GM12878 (cell line): ENCODE data around the gene OTOS. TPM values are rescaled to one million over a fixed set of nuclear protein-coding genes. Genes with fewer than 3 reads are reported as not detected.

Source experiments
- ATAC-seq: fragments of 200-7000 bp; cut with Tn5 transposase; 3 replicates; pipeline ENCODE4 v1.9.1; 2020; ENCODE audit warnings: mild to moderate bottlenecking, moderate library complexity
- BruUV-seq: library from RNA; stranded (reverse); fragments of 400-500 nt; replicated peaks from 2 replicates; lab custom pipeline; 2021; lab: Mats Ljungman, UMichigan
- CTCF ChIA-PET: fragments of 300-600 bp; sonication (Branson Sonifier 250); formaldehyde crosslinking; extraction: SDS; loops from one replicate; lab custom pipeline; 2021; ENCODE audit warnings: inconsistent platforms; lab: Yijun Ruan, JAX
- POLR2A ChIA-PET: fragments of 350-600 bp; formaldehyde crosslinking; extraction: SDS; loops from one replicate; lab custom pipeline; 2021; ENCODE audit warnings: inconsistent platforms; lab: Charles Lee
- RAD21 ChIA-PET: fragments of 300-600 bp; sonication (Branson Sonifier 250); formaldehyde crosslinking; loops from one replicate; lab custom pipeline; 2023; ENCODE audit warnings: antibody characterized with exemption; ENCODE audit not compliant: unreplicated experiment; lab: Charles Lee
- SMC1A ChIA-PET: fragments of 300-600 bp; sonication (Branson Sonifier 250); formaldehyde crosslinking; loops from one replicate; lab custom pipeline; 2023; ENCODE audit not compliant: unreplicated experiment, uncharacterized antibody; lab: Charles Lee
- DNase-seq: peaks from one replicate; pipeline ENCODE4 v3.0.0-alpha.2; 2011; ENCODE audit warnings: low read depth, low spot score
- FAIRE-seq: peaks from 3 replicates; lab custom pipeline; 2011; peaks lifted over from hg19 to GRCh38; lab: Jason Lieb, UNC
- H2AFZ ChIP-seq: 2 replicates; pipeline ENCODE4 v1.6.0; 2011; ENCODE audit warnings: low read depth, low read length, control low read depth; ENCODE audit not compliant: control insufficient read depth
- H3K27ac ChIP-seq: 2 replicates; pipeline ENCODE4 v1.5.1; 2011; ENCODE audit warnings: control low read depth; ENCODE audit not compliant: control insufficient read depth, insufficient read depth
- H3K27me3 ChIP-seq, 2 experiments: replicated peaks in 1 of 2; 2 replicates each; pipeline versions ENCODE4 v1.6.0 to v1.6.1; 2011; ENCODE audit warnings: low read length in 1 of 2; ENCODE audit not compliant: control insufficient read depth in 2 of 2, insufficient read depth in 2 of 2
- H3K36me3 ChIP-seq, 2 experiments: 2 replicates each; pipeline ENCODE4 v1.5.1; 2011; ENCODE audit warnings: low read length in 1 of 2; ENCODE audit not compliant: control insufficient read depth in 2 of 2, insufficient read depth in 2 of 2
- H3K4me1 ChIP-seq: 2 replicates; pipeline ENCODE4 v1.6.1; 2011; ENCODE audit warnings: mild to moderate bottlenecking, low read length, moderate library complexity, mixed read lengths; ENCODE audit not compliant: control insufficient read depth, insufficient read depth
- H3K4me2 ChIP-seq: 2 replicates; pipeline ENCODE4 v1.6.0; 2011; ENCODE audit warnings: control low read depth; ENCODE audit not compliant: control insufficient read depth, insufficient read depth
- H3K4me3 ChIP-seq: fragments of 200-600 bp; sonication (generic); 2 replicates; pipeline ENCODE4 v1.5.1; 2016
- H3K79me2 ChIP-seq: 2 replicates; pipeline ENCODE4 v1.6.0; 2011; ENCODE audit warnings: low read length; ENCODE audit not compliant: control insufficient read depth, insufficient read depth
- H3K9ac ChIP-seq: 2 replicates; pipeline ENCODE4 v1.8.0; 2011; ENCODE audit warnings: low read length, control low read depth, mixed read lengths; ENCODE audit not compliant: control insufficient read depth, insufficient read depth
- H3K9me3 ChIP-seq: replicated peaks from 3 replicates; pipeline ENCODE4 v1.5.1; 2011; ENCODE audit warnings: mild to moderate bottlenecking, low read length; ENCODE audit not compliant: control insufficient read depth, insufficient read depth
- H4K20me1 ChIP-seq: 2 replicates; pipeline ENCODE4 v1.6.0; 2011; ENCODE audit not compliant: control insufficient read depth, insufficient read depth
- BCL11A ChIP-seq: IDR thresholded peaks from 2 replicates; pipeline ENCODE4 v1.6.1; 2011; ENCODE audit warnings: low read depth, low read length
- BHLHE40 ChIP-seq, 2 experiments: fragments of 450-650 bp in 1 of 2; IDR thresholded peaks; 2 replicates each; pipeline ENCODE4 v1.6.1; 2011 to 2017; ENCODE audit warnings: low read depth in 2 of 2, borderline replicate concordance in 1 of 2, improper control_type of control experiment in 1 of 2, low read length in 1 of 2, mild to moderate bottlenecking in 1 of 2
- CBX3 ChIP-seq: fragments of 200-600 bp; sonication (generic); IDR thresholded peaks from 2 replicates; pipeline ENCODE4 v1.6.1; 2016; ENCODE audit warnings: low read depth, borderline replicate concordance
- CHD2 ChIP-seq: IDR thresholded peaks from 2 replicates; pipeline ENCODE4 v1.6.1; 2011; ENCODE audit warnings: low read depth, low read length, improper control_type of control experiment, borderline replicate concordance
- MYC ChIP-seq: IDR thresholded peaks from 2 replicates; pipeline ENCODE4 v1.6.1; 2011; ENCODE audit warnings: mild to moderate bottlenecking, low read length, moderate library complexity, inconsistent platforms; ENCODE audit not compliant: insufficient read depth, insufficient replicate concordance, insufficient read length, severe bottlenecking
- RAD51 ChIP-seq: fragments of 450-650 bp; IDR thresholded peaks from 2 replicates; pipeline ENCODE4 v1.6.1; 2016; ENCODE audit warnings: moderate library complexity, mild to moderate bottlenecking, inconsistent platforms
- WGBS: methylation state at CpG from one replicate; pipeline ENCODE4 v1.1.6; 2016; ENCODE audit warnings: low lambda C conversion rate; ENCODE audit not compliant: insufficient replicate concordance, insufficient coverage; ENCODE audit errors: missing lambda C conversion rate; 5-methylcytosine and 5-hydroxymethylcytosine counted together
- in situ Hi-C: fragments of 300-500 bp; cut with MboI; formaldehyde crosslinking; loops from 9 replicates; pipeline ENCODE4 v1.14.3; 2018; ENCODE audit warnings: mixed read lengths
- intact Hi-C: fragments of 100-400 bp; cut with micrococcal nuclease; formaldehyde crosslinking; loops from one replicate; pipeline ENCODE4 v1.14.2; 2022; ENCODE audit not compliant: unreplicated experiment
- polyA plus RNA-seq, 11 experiments: library from polyadenylated mRNA; depleted of rRNA in 4 of 11; unstranded in 6 of 11; stranded (reverse) in 5 of 11; fragments of >200 nt; fragmentation: Nextera tagmentation in 4 of 11; fragmentation: Illumina TruSeq in 1 of 11; extraction: Ambion mirVana in 4 of 11; extraction: Trizol in 1 of 11; gene quantifications; 1 replicate in 1 of 11; 2 replicates in 10 of 11; pipeline versions ENCODE4 v1.2.1 to v1.2.3, GENCODE V29; 2011 to 2016; ENCODE audit warnings: inconsistent platforms in 2 of 11, missing spikeins in 2 of 11, low read depth in 1 of 11
- total RNA-seq, 4 experiments: library from RNA; depleted of rRNA in 3 of 4; stranded (reverse); fragments of >200 nt in 3 of 4; fragmentation: Illumina TruSeq in 1 of 4; extraction: Trizol in 1 of 4; gene quantifications; 2 replicates each; pipeline versions ENCODE4 v1.2.1 to v1.2.3, GENCODE V29; 2013 to 2021
- TF ChIP-seq, protein P1 (sequence below): fragments of 450-650 bp; formaldehyde crosslinking; IDR thresholded peaks from 2 replicates; pipeline ENCODE4 v1.4.0; 2020; ENCODE audit warnings: mild to moderate bottlenecking, moderate library complexity
- TF ChIP-seq, protein P2 (sequence below): fragments of 450-650 bp; conservative IDR thresholded peaks from 2 replicates; pipeline ENCODE4 v1.6.1; 2017; ENCODE audit warnings: mild to moderate bottlenecking, moderate library complexity

The OTOS gene
- total and polyA plus RNA-seq, 10 of the 15 experiments (the other 5 are each of a cell fraction or from before 2014, with no cell fraction given) = not detected

DNA sequence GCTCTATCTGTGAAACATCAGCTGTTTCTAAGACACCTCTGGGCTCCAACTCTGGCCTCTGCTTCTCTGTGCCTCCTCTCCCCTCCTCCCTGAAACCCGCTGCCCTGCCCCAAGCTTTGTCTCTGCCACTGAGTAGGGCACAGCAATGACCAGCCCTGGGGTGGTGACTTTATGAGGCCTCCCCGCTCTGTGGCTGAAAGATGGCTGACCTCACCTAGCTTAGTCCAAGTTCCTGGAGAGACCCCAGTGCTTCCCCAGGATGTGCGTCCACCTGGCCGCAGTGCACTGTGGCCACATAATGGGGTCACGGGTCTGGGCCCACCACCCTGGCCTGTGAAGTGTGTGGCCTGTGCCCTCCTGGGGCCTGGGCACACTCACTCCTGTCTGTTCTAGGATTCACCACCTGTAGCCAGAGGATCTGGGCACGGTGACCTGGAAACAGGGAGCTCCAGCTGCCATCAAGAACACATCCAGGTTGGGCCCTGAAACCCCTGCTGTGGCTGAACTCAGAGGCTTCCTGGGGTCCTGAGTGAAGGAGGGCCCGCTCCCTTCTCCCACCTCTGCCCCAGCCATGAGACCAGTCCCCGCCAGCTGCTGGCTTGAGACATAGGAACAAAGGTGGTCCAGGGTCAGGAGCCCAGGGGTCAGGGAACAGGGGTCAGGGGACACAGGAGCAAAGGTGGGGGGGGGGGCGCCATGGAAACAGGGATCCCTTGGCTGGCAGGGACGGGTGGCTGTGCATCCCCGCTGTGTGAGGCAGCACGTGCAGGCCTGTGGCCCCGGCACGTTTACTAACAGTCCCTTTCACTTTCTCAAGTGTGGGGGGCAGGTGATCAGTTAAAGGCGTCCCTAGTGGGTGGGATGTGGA is 29.3 kb upstream of the OTOS start:
- intact Hi-C loops = no loop called here
- H3K9ac ChIP-seq = no peak overlapping the region
- BruUV-seq = no TSS peak
- TF ChIP-seq CHD2 (no peak), BHLHE40 (IDR thresholded peaks at IDR 0.05; ENCODE audit: borderline replicate concordance in 1 of 2, low read depth in 2 of 2, low read length in 1 of 2) (peak in 1 of 2 experiments; percentile 44; a peak in 1 of 4 replicates)
- TF ChIP-seq, all 136 proteins: peak for 1
- H2AFZ ChIP-seq = no peak overlapping the region
- in situ Hi-C loops = no loop called here
- no peaks in the 10 kb centered on the region; the same call in 2 of the 3 replicates for H3K9me3 ChIP-seq
- no peaks in the 10 kb centered on the region for H3K4me1 ChIP-seq
- CTCF ChIA-PET = no interaction called here
- RAD21 ChIA-PET = no interaction called here
- DNase-seq (no peak), ATAC-seq (no peak), FAIRE-seq (no peak)
- SMC1A ChIA-PET = no interaction called here
- no peaks in the 10 kb centered on the region for H3K36me3 ChIP-seq
- no peaks in the 10 kb centered on the region for H4K20me1 ChIP-seq
- H3K4me2 ChIP-seq = no peak overlapping the region
- H3K27me3 ChIP-seq = no peaks in the 10 kb centered on the region; a peak in 1 of 4 replicates
- POLR2A ChIA-PET = no interaction called here
- no peak overlapping the region for H3K27ac ChIP-seq
- no peaks in the 10 kb centered on the region for H3K79me2 ChIP-seq
- 15% methylated on average over 15 of the region's 15 CpGs for WGBS
- no peak overlapping the region for H3K4me3 ChIP-seq

DNA sequence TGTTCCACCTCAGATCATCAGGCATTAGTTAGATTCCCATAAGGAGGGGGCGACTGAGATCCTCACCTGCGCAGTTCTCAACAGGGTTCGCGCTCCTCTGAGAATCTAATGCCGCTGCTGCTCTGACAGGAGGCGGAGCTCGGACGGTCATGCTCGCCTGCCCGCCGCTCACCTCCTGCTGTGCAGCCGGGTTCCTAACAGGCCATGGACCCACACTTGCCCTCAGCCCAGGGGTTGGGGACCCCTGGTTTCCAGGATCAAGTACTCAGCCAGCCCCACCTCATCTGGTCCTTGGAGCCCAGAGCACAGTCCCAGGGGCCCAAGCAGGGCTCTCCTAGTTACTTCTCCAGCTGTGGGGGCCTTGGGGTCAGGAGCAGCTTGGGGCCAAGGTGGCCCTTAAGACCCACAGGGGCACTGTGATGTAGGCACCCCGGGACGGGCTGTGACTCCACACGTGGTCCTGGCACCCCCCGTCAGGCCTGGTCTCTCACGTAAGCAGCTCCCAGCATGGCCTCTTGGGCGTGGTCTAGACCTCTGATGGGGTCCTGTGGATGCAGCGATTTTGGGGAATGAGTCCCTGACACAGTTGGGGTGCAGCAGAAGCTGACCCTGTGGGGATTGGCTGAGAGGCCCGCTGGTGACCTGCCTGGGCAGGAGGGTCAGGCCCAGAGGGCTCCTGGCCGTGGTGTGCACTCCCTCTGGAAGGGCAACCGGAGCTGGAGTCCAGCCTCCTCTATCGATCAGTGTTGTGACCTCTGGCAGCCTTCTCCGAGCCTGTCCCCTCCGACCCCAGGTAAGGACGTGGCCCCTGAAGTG is 28.3 kb upstream of the OTOS start:
- DNase-seq (no peak), FAIRE-seq (no peak), ATAC-seq (no peak)
- H3K79me2 ChIP-seq = no peaks in the 10 kb centered on the region
- H3K4me2 ChIP-seq = no peak overlapping the region
- POLR2A ChIA-PET = no interaction called here
- BruUV-seq = no TSS peak
- no peaks in the 10 kb centered on the region for H3K4me1 ChIP-seq
- no peak overlapping the region for H2AFZ ChIP-seq
- intact Hi-C loops = no loop called here
- in situ Hi-C loops = no loop called here
- H3K36me3 ChIP-seq = no peaks in the 10 kb centered on the region
- H3K4me3 ChIP-seq = no peak overlapping the region
- CTCF ChIA-PET = no interaction called here
- no peak overlapping the region for H3K27ac ChIP-seq
- 42% methylated on average over 26 of the region's 26 CpGs for WGBS
- no peaks in the 10 kb centered on the region; the same call in 2 of the 3 replicates for H3K9me3 ChIP-seq
- no peak overlapping the region for H3K9ac ChIP-seq
- SMC1A ChIA-PET = no interaction called here
- no peaks in the 10 kb centered on the region for H4K20me1 ChIP-seq
- RAD21 ChIA-PET = no interaction called here
- H3K27me3 ChIP-seq = no peaks in the 10 kb centered on the region; a peak in 1 of 4 replicates
- TF ChIP-seq MYC = no peak
- TF ChIP-seq, protein P1, sequence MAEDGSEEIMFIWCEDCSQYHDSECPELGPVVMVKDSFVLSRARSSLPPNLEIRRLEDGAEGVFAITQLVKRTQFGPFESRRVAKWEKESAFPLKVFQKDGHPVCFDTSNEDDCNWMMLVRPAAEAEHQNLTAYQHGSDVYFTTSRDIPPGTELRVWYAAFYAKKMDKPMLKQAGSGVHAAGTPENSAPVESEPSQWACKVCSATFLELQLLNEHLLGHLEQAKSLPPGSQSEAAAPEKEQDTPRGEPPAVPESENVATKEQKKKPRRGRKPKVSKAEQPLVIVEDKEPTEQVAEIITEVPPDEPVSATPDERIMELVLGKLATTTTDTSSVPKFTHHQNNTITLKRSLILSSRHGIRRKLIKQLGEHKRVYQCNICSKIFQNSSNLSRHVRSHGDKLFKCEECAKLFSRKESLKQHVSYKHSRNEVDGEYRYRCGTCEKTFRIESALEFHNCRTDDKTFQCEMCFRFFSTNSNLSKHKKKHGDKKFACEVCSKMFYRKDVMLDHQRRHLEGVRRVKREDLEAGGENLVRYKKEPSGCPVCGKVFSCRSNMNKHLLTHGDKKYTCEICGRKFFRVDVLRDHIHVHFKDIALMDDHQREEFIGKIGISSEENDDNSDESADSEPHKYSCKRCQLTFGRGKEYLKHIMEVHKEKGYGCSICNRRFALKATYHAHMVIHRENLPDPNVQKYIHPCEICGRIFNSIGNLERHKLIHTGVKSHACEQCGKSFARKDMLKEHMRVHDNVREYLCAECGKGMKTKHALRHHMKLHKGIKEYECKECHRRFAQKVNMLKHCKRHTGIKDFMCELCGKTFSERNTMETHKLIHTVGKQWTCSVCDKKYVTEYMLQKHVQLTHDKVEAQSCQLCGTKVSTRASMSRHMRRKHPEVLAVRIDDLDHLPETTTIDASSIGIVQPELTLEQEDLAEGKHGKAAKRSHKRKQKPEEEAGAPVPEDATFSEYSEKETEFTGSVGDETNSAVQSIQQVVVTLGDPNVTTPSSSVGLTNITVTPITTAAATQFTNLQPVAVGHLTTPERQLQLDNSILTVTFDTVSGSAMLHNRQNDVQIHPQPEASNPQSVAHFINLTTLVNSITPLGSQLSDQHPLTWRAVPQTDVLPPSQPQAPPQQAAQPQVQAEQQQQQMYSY (CRISPR knock-in tag) = no peak
- no peak for TF ChIP-seq RAD51
- TF ChIP-seq, protein P2, sequence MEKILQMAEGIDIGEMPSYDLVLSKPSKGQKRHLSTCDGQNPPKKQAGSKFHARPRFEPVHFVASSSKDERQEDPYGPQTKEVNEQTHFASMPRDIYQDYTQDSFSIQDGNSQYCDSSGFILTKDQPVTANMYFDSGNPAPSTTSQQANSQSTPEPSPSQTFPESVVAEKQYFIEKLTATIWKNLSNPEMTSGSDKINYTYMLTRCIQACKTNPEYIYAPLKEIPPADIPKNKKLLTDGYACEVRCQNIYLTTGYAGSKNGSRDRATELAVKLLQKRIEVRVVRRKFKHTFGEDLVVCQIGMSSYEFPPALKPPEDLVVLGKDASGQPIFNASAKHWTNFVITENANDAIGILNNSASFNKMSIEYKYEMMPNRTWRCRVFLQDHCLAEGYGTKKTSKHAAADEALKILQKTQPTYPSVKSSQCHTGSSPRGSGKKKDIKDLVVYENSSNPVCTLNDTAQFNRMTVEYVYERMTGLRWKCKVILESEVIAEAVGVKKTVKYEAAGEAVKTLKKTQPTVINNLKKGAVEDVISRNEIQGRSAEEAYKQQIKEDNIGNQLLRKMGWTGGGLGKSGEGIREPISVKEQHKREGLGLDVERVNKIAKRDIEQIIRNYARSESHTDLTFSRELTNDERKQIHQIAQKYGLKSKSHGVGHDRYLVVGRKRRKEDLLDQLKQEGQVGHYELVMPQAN = no peak
- TF ChIP-seq BCL11A = no peak
- no peak for TF ChIP-seq CBX3
